Testis (tissue), 2 donors: ENCODE results near the gene CETP.

Source experiments
- CTCF ChIP-seq, 3 experiments: fragments of 450-650 bp in 2 of 3; fragments of 200-600 bp in 1 of 3; sonication (generic) in 1 of 3; IDR thresholded peaks; one replicate each; pipeline ENCODE4 v1.5.1; 2016 to 2019; ENCODE audit warnings: antibody characterized with exemption in 3 of 3, mild to moderate bottlenecking in 2 of 3, moderate library complexity in 1 of 3
- POLR2A ChIP-seq: fragments of 450-650 bp; IDR thresholded peaks from one replicate; pipeline ENCODE4 v1.6.1; 2017; ENCODE audit warnings: antibody characterized with exemption, mild to moderate bottlenecking, moderate library complexity

DNA sequence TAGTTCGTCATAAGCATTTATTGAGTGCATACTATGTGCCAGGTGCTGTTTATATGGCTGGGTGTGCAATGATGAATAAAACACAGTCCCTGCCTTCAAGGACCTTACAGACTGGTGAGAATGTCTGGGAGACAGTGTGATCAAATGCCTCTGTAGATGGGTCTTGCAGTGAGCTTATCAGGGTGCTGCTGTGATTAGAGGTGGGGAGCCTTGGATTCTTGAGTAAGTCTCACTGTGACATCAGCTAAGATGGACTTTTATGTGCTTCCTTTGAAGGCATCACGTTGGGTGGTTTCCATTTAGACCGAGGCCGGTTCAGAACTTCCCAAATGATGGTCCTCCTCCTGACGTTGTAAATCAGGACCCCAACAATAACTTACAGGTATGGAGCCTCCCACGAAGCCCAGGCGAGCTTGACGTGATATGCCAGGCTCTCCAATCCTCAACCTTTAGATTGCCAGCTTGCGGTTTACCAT lies 19.9 kb upstream of the CETP start:
- no peak for TF ChIP-seq CTCF (IDR thresholded peaks at IDR 0.05)
- TF ChIP-seq POLR2A: no peak
